ENCODE results near the gene FAIM2.

Gene FAIM2

DNA sequence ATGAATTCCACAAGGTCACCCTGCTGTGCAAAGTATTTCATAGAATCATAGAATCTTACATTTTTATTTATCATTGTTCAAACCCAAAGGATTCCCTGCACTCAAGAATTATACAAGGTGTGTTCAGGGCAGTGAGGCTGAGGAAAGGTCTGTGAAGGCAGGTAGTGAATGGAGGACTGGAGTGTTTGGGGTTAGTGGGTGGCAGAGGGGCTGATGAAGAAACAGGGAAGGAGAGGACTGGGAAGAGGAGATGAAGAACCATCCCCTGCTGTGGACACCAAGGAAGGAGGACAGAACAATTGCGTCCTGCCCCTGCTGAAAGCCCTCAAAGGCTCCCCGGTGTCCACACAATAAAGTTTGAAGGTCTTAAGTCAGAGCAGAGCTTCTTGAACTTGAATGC lies 50.0 kb downstream of the FAIM2 start:
- DNase-seq = no peak

DNA sequence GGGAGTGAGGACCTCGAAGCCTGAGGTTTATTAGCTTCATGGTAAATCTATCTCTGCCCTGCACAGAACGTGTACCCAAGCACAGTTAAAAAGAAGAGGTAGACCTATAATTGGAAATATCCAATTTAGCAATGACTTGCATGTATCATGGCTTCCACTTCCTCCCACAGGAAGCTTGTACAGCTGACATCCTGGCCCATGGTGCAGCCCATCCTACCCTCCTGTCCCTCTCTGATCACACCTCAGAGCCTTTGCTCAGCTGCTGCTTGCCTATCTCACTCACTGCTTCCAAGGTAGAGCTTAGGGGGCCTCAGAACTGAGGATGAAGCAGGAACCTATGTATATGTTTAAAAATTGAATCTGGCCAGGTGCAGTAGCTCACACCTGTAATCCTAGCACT lies 56.5 kb downstream of the FAIM2 start:
- no peak for DNase-seq

DNA sequence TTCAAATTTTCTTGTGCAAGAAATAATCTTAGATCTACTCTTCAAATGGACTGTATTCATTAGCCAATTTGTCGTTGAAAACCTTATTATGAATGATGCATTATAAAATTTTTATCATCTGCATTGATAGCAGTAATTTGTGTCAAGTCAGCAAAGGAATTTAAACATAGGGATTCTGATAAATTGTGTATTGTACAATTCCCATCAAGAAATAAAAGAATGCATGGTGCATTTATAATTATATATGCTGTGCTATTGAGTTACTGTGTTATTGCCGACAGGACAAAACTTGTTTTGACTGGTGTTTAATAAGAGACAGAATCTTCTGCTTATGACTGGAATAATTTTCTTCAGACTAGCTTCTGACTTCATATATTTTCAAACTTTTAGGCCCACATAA lies 57.7 kb downstream of the FAIM2 start:
- no peak for DNase-seq

DNA sequence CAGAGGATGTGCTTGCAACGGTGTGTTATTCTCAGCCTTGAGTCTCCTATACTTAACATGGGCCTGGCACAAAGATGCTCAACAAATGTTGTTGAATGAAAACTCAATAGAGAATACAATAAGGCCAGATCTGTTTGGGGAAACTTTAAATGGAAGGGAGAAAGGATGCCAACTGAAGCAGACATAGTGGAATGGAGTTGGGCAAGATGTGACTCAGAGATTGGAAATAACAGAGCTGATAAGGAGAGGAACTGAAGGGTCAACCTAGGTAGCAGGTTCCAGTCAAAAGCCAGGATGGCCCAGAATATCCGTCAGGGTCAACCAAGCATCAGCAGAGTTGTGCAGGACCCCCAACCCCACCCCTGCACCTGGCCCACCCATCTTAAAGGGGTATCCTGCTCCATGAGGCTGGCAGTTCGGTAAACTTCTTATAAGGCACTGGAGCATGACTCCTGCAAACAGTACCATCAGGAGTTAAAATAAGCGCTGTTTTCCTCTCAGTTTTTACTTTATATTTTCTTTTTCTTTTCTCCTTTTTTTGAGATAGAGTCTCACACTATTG lies 59.7 kb downstream of the FAIM2 start:
- DNase-seq = no peak

DNA sequence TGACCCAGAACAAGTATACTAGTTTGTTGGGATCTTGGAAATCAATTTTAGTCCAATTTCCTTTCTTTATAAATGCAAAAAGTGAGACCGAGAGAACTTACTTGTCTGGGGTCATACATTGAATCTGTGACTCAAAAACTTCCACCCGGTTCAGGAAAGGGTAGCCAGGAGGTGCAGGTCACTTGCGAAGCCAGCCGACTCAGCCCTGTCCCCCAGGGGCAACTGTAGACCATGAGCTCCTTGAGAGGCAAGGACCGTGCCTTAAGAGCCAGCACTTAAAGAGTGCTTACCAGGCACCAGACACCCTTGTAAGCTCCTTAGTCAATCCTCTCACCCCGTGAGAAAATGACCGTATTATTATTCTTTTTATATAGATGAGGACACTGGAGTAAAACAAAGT lies 60.3 kb downstream of the FAIM2 start:
- no peak for DNase-seq

DNA sequence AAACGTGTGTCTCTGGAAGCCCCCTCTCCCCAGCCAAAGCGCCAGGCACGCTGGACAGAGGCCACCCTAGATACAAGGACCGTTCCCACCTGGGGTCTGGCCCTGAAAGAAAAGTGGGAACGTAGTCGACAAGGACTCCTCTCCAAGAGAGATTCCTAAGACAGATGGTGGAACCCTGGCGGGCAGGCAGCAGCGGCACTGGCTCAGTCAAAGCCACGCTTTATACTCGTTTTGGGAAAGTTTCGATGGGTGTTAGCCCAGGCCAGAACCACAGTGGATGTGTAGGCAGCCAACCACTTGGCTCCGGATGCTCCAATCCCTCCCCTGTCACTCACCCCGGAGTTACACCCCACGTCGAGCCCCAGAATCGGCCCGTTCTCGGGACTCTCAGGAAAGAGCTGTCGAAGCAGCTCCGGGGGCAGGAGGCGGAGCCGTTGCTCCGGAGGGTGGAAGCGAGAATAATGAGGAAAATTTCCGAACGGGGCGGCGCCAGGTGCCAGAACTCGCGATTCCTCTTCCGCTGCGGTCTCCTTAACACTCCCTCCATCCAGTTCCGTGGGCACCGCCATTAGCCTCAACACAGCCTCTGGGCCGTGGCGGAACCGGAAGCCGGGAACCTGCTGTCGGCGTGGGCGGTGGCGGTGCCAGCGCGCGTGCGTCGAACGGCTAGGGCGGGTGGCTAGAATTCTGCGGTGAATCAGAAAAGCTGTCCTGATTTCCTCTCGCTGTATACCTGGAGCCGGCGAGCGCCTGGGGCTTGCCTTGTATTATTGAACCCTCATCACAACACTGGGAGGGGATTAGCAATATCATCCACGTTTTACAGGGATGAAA lies 61.0 kb downstream of the FAIM2 start, which contains the start of gene BCDIN3D:
BCDIN3D (minus strand) TSS at position 588 of the 834 bp plus-strand sequence; CDS start at position 569, 19 bp downstream.
- DNase-seq = peak; percentile 95

DNA sequence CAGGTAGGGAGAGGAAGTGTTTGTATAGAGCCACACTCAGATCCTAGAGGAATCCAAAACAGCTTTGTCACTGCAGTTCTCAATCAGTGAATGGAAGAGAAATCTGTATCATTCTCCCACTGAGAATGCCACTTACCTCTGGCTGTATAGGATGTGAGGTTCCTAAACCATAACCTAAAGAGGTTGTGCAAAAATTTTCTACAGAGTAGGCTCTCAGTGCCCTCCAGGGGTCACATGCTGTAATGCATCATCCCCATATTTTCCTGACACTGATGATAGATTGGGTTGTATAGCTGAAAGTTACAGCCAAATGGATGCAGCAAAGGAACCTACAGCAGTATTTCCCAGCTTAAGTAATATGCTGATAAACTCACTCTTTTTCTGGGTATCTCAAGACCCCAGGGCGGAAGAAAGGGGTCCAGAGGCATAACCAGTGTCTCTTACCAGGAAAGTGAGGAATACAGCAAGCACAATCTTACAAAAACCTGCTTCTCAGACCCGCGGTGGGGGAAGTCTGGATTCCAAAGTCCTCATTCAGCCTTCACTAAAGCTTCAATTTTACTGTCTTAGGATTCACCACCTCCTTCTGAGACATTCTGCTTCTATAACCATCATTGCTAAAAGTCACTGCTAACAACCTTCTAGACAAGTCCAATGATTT lies 64.6 kb downstream of the FAIM2 start:
- DNase-seq = no peak

DNA sequence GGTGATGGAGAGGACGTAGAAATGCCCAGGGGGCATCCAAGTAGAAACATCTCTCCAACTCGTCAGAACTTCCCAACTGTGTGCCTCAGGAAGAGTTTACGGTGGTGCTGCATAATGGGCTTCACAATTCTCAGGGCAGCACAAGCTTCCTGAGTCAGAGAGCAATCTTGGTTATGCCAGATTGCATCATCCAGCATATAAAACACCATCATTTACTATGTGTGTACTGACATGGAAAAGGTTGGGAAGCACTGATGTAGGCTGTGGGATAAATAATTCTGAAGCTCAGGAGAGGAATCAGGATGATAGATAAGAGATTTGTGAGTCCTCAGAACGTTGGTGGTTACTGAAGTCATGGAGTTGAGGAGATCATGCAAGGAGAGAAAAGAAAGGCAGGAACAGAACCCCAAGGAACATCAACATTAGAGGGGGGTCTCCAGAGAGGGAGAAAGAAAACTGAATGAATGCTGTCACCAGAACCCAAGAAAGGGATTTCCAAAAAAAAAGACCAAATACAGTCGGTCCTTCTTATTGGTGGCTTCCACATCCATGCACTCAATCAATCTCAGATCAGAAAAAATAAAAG lies 70.8 kb downstream of the FAIM2 start:
- DNase-seq = no peak

DNA sequence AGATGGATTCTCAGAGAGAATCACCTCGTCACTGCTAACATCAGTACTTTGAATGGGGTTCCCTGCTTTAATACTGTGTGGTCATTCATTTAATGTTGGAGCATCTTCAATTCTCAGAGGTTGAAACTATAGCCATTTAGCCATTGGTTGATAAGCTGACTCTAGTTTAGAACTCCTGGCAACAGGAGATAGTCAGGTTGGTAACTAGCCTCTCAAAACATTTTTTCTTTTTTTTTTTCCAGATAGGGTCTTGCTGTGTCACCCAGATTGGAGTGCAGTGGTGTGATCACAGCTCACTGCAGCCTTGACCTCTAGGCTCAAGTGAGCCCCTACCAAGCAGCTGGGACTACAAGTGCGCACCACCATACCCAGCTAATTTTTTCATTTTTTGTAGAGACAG lies 72.0 kb downstream of the FAIM2 start:
- no peak for DNase-seq

DNA sequence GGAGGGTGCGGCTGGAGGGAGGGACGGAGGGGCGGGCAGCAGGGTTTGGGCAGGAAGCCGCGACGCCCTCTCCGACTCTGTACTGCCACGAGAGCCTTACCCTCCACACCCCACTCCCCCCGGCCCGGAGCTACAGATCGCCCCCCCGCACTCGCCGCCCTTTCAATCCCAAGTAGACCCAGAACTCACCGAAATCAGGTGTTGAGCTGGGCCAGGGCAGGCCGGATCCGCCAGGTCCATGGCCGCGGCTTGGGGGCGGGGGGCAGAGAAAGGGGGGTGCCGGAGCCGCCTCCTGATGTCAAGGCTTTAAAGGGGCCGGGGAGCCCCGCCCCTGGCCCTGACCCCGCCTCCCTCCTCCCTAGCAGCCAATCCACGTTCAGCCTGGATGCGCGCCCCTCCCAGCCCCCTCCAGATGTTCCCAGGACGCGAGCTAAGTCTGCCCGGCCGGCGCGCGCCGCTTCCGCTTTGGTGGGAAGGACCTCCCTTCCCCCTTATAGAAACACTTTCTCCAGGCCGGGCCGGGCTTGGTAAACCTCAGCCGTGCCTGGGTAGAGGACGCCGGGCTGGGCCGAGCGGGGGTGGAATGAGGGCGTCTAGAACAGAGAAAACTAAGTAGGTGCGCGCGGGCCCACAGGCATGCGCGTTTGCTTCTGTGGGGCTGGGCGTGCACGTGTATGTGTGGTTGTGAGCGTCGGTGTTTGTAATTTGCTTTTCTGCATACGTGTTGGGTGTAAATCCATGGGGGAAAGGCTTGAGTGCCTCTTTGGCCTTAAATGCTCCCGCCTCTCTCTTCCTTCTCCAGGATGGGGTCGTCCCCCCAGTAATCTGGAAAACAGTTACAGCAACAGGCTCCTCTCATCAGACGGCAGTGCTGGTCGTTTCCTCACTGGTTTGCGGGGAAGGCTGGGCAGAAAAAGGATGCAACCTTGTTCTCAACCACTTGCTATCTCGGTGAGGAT lies 75.3 kb downstream of the FAIM2 start, which contains the start of gene NCKAP5L:
NCKAP5L (minus strand) TSS at position 281 of the 959 bp plus-strand sequence. CDS start 24,369 bp downstream, outside the sequence.
- peak; percentile 93 for DNase-seq

DNA sequence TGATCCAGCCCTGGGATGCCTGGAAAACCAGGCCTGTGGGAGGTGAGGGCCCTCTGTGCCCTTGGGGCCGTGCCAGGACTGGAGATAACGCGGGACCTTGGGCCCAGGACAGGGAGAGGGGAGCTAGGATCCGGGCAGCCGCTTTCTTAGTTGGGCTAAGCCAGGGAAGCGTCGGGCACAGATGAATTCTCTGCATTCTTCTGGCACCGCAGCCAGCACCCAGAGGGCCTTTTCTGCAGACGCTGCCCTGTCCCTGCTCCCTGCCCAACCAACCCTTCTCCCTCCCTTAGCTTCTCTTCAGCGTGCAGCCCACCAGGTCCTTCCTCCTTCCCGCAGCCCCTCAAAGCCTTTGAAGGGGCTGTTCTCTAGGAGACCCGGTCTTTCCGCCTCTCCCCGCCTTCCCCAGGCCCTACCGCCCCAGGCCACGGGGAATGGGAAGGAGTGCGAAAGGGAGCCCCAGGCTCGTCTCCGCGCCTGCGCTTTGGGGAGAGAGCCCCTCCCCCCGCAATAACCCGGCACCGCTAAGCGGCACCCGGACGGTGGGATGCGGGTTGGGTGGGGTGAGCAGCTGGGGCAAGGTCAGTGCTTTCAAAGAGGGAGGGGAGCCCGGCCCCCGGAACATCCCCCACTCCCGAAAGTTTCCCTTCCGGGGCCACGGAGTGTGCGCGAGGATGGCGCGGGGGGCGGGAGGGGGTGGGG lies 76.2 kb downstream of the FAIM2 start:
- DNase-seq = peak; percentile 37

DNA sequence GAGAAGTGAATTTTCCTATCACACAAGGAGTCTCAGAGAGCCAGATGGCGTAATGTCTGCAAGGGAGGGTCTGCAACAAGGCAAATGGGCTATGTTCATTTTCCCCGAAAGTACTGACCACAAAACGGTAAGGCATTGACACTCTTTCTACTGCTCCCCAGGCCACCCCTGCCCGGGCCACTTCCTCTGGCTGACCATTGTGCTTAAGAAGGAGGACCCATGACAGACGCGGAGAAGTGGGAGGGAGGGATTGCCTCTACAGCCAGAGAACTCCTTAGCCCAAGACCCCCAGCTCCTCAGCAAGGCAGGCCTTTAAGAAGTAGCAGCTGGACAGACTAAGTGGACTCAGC lies 76.7 kb downstream of the FAIM2 start:
- DNase-seq = no peak

DNA sequence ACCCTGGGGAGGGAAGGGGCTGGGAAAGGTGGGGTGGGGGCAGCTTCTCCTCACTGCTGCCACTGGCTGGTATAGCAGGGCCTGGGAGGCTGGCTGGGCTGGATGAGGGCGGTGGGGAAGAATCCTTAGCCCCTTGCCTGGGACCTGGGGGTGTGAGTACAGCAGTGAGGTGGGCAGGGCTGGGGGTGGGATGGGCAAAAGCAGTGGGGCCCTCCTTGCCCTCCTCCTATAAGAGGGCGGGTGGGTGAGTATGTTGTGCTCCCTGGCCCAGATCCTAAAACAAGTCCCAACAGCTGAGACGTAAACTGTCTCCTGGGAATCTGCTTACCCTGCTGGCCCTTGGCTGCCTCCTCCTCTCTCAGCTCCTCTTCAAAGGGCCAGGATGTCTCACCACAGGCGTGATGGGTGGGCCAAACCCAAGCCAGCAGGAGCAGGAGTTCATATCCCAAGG lies 77.7 kb downstream of the FAIM2 start:
- DNase-seq = no peak

DNA sequence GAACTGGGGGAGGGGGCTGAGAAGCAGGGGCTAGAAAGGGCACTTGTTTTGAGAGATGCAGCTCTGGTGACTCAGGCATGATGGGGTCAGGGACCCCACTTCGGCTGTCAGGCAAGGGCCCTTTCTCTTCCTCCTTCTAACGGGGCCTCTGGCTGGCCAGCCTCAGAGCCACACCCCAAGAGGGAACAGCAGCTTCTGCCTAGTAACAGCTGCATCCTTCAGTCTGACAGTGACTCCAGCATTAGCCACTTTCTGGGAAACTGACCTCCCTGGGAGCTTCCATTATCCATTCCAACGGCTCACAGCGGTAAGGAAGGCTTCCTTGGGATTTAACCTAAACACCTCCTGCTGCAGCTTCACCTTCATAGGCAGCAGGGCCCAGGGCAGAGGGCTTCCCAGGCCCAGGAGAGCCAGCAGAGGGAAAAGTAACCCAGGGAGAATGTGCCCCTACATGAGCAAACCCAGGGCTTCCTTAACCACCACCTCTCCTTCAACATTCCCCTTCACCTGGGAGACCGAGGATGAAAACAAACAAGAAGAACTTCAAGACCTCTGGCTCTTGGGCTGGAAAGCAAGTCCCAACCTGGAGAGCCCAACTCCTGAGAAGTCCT lies 78.2 kb downstream of the FAIM2 start:
- DNase-seq = no peak

DNA sequence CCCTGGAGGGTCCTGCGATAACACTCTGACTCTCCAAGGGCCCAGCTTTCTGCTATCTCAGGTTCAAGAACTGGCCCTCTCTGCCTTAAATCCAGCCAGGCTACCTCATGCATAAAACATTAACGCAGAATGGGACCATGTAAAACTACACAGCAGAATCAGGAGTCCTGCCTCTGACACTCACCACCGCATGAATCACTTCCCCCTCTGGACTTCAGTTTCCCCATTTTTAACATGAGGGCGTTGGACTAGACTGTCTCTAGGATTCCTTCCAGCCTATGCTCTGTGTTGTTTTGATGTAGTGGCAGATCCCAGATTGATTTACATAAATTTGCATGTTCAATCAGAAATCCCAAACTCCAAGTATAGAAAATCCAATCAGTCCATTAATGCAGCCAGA lies 78.8 kb downstream of the FAIM2 start:
- DNase-seq = no peak

DNA sequence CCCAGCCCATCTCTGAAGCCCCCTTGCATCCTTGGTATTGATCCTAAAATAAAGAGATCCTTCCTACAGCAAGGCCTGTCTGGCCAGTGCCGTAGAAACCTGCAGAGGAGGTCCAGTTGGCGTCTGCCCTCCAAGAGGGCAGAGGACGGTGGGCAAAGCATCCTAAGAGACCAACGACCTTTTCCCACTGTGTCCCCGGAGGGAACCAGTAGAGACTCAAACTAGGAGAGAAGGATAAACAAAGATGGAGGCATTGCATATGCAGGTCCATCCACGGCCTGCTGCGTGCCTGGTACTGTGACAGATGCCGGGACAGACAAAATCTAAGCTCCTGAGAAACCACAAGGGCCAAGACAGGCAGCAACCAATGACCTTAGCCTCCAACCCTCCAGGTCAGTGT lies 79.3 kb downstream of the FAIM2 start:
- no peak for DNase-seq

DNA sequence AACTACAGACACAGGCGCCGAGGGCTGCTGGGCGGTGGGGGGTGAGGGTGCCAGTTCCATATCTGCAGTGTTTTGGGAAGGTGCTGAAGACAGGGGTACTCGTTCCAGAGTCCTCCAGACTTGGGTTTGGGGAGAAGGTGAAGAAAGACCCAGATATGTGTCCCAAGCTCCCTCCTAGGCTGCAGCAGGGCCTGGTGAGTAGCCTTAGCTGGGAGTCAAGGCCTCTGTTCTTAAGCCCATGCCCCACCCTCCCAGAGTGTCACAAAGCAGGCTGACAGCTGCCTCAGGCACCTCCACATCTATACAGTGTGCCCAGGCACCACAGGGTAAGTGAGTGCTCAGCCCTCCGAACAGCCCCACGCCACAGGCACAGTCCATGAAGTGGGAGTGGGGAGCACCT lies 79.7 kb downstream of the FAIM2 start:
- DNase-seq = no peak

DNA sequence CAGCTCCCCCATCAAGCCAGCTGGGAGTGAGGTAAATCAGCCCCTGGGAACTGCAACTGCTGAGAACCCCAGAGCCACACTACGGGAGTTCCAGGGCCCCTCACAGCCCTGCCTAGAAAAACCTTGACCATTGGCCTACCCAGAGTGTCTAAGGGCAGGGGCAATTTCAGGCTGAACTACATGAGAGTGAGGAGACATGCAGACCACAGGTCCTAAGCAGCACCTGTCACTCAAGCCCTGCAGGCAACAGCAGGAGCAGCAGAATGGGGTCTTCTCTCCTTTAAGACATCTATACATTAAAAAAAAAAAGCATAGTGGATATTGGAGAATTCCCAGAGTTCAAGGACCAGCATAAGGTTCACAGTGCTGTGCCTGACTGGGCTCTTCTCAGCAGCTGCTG lies 80.3 kb downstream of the FAIM2 start:
- no peak for DNase-seq

DNA sequence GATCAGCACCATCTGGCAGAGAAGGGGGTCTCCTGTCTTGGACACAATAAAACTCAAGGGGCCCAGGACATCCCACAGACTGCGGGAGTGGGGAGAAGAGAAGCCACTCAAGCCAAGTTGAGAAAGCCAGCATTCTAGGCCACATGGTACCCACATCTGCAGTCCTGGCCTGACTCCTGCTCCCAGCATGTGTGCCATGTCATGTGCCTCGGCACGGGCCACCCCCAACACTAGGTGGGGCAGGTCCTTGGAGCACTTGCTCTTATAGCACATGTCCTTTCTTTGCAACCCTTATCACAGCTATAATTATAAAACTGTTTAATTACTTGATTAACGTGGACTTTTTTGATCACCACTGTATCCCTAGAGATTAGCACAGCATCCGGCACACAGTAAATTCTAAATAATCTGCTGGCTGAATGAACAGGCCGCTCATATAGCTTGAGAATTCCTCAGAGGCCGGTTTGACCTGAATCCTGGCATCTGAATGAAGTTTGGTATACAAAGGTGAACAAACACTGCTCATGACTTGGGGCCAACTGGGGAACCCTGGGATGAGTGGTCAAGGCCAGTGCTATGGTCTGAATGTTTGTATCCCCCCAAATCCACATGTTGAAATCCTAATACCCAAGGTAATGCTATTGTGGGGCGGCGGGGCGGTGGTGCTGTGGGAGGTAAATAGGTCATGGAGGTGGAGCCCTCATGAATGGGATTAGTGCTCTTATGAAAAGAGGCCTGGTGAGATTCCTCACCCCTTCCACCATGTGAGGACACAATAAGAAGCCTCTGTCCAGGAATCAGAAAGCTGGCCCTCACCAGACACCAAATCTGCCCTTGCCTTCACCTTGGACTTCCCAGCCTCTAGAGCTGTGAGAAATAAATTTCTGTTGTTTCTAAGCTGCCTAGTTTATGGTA lies 82.1 kb downstream of the FAIM2 start:
- DNase-seq = no peak

DNA sequence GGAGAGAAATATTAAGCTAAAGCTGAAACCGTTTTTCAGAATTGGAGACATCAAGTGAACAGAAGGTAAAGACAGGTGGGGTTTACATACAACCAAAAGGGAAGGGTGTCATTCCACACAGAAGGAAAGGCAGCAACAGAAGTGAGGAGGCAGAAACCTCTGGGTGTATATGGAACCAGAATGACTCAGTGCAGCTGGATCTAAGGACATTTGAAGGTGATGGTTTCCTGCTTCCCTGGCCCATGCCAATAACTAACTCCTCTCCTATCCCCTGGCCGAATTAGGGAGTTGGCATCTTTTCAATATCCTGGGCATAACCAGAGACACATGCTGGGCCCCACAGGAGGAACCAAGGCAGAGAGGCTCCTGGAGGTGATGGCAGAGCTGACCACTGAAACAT lies 83.9 kb downstream of the FAIM2 start:
- no peak for DNase-seq

Data from stimulated activated CD4-positive, alpha-beta T cell treated with anti-CD3 and anti-CD28 coated beads, Interleukin-1b, Interleukin-23, amount 100 ng/mL, for 48 hours (primary cell).